RPMI7951 (cell line): ENCODE data around the gene SLC41A3. TPM values are rescaled to one million over a fixed set of nuclear protein-coding genes. Genes with fewer than 3 reads are reported as not detected.
"Not testable (repeated sequence)": the region's sequence is repeated elsewhere in the genome, so short reads cannot be mapped to it uniquely, and the experiment has no call there.

Source experiments
- DNase-seq: peaks from one replicate; pipeline ENCODE4 v3.0.0-alpha.2; 2012; ENCODE audit warnings: low read depth
- total RNA-seq: library from RNA; depleted of rRNA; stranded (reverse); fragments of >200 nt; shearing (Covaris generic); gene quantifications from 2 replicates; pipeline ENCODE4 v1.2.3, GENCODE V29; 2014

The SLC41A3 gene
- total RNA-seq, 1 experiment from 2014 or later = 33.6 TPM

- DNase-seq = no peak
Observed at GRCh38 chr3:126053949-126054569, 29.9 kb downstream of the SLC41A3 start.

GRCh38 chr3:126053513-126053912 is 30.4 kb downstream of the SLC41A3 start:
- no peak for DNase-seq

GRCh38 chr3:126052196-126053058 is 31.5 kb downstream of the SLC41A3 start:
- DNase-seq = no peak

GRCh38 chr3:126051741-126052140 is 32.2 kb downstream of the SLC41A3 start:
- no peak for DNase-seq

- DNase-seq = no peak
Observed at GRCh38 chr3:126051234-126051633, 32.7 kb downstream of the SLC41A3 start.

- DNase-seq = no peak
Observed at GRCh38 chr3:126050626-126051025, 33.3 kb downstream of the SLC41A3 start.

GRCh38 chr3:126050050-126050392 is 33.9 kb downstream of the SLC41A3 start:
- DNase-seq = no peak

GRCh38 chr3:126049289-126050049 is 34.5 kb downstream of the SLC41A3 start:
- no peak for DNase-seq

- no peak for DNase-seq
Observed at GRCh38 chr3:126040386-126040785, 43.5 kb downstream of the SLC41A3 start.

GRCh38 chr3:126039870-126040269 is 44.1 kb downstream of the SLC41A3 start:
- no peak for DNase-seq

GRCh38 chr3:126038791-126039190 is 45.1 kb downstream of the SLC41A3 start:
- not testable (repeated sequence) for DNase-seq

- no peak for DNase-seq
Observed at GRCh38 chr3:126036056-126036549, 47.8 kb downstream of the SLC41A3 start.

GRCh38 chr3:126035362-126036050 is 48.4 kb downstream of the SLC41A3 start:
- DNase-seq = no peak

GRCh38 chr3:126034481-126035361 is 49.2 kb downstream of the SLC41A3 start:
- DNase-seq = peak; percentile 62

- no peak for DNase-seq
Observed at GRCh38 chr3:126033765-126034164, 50.2 kb downstream of the SLC41A3 start.

GRCh38 chr3:126033051-126033745 is 50.7 kb downstream of the SLC41A3 start:
- no peak for DNase-seq

GRCh38 chr3:126031981-126032471 is 51.9 kb downstream of the SLC41A3 start:
- DNase-seq = no peak

GRCh38 chr3:126030455-126030854 is 53.5 kb downstream of the SLC41A3 start:
- DNase-seq = no peak

- no peak for DNase-seq
Observed at GRCh38 chr3:126029241-126029640, 54.7 kb downstream of the SLC41A3 start.

GRCh38 chr3:126028096-126028495 is 55.8 kb downstream of the SLC41A3 start:
- no peak for DNase-seq
